Fibroblast of skin of scalp (primary cell): ENCODE measurements around the gene USP25. TPM values are rescaled to one million over a fixed set of nuclear protein-coding genes. Genes with fewer than 3 reads are reported as not detected.
A peak's percentile ranks its signal among the peaks of the same experiment; 100 is the strongest.

Experiments used
- DNase-seq: peaks from one replicate; pipeline ENCODE4 v3.0.0-alpha.2; 2013
- polyA plus RNA-seq, 2 experiments: library from polyadenylated mRNA; unstranded; fragments of 120-200 nt; gene quantifications; one replicate each; pipeline ENCODE4 v1.2.1, GENCODE V29; 2013; ENCODE audit not compliant: insufficient read length in 2 of 2

Gene USP25, protein sequence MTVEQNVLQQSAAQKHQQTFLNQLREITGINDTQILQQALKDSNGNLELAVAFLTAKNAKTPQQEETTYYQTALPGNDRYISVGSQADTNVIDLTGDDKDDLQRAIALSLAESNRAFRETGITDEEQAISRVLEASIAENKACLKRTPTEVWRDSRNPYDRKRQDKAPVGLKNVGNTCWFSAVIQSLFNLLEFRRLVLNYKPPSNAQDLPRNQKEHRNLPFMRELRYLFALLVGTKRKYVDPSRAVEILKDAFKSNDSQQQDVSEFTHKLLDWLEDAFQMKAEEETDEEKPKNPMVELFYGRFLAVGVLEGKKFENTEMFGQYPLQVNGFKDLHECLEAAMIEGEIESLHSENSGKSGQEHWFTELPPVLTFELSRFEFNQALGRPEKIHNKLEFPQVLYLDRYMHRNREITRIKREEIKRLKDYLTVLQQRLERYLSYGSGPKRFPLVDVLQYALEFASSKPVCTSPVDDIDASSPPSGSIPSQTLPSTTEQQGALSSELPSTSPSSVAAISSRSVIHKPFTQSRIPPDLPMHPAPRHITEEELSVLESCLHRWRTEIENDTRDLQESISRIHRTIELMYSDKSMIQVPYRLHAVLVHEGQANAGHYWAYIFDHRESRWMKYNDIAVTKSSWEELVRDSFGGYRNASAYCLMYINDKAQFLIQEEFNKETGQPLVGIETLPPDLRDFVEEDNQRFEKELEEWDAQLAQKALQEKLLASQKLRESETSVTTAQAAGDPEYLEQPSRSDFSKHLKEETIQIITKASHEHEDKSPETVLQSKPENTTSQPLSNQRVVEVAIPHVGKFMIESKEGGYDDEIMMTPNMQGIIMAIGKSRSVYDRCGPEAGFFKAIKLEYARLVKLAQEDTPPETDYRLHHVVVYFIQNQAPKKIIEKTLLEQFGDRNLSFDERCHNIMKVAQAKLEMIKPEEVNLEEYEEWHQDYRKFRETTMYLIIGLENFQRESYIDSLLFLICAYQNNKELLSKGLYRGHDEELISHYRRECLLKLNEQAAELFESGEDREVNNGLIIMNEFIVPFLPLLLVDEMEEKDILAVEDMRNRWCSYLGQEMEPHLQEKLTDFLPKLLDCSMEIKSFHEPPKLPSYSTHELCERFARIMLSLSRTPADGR
- 32.7 TPM for polyA plus RNA-seq (2013, experiment 1 of 2; ENCODE audit: insufficient read length)
- polyA plus RNA-seq (2013, experiment 2 of 2; ENCODE audit: insufficient read length) = 43.2 TPM

DNA sequence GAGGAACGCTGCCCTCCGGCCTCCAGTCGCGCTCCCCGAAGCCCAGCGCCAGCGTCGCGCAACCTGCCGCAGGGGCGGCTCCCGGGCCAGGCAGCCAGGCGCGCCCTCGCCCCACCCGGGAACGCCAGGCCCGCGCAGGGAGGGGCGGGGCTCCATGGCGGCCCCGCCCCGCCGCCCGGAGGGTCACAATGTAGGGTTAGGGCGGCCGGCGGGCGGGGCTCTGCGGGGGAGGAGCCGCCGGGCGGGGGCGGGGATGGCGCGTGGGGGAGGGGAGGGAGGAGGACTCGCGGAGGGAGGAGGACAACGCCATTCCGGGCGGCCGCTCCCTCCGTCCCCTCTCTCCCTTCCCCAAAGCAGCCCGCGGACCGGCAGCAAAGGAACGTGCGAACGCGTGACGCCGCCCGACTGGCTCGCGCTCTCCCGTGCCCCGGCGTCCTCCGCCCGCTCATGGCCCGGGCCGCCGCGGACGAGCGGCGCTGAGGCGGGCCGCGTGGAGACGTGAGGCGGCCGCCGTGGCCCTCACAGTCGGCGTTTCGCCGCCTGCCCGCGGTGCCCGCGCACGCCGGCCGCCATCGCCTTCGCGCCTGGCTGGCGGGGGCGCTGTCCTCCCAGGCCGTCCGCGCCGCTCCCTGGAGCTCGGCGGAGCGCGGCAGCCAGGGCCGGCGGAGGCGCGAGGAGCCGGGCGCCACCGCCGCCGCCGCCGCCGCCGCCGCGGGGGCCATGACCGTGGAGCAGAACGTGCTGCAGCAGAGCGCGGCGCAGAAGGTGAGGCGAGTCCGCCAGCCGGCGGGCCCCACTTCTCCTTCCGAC, at the start of gene USP25:
Gene USP25, plus strand, starts transcription at position 309 of the 810 bp plus-strand sequence. Its CDS starts 412 bp downstream, at position 721.
- peak; percentile 85 for DNase-seq

GRCh38 chr21:15682186-15682895, 47.4 kb upstream of the USP25 start:
- DNase-seq = peak; percentile 61

GRCh38 chr21:15682977-15683376, 46.8 kb upstream of the USP25 start:
- peak; percentile 42 for DNase-seq

- no peak for DNase-seq
These were observed 43.3 kb upstream of the USP25 start for GRCh38 chr21:15686506-15686905.

GRCh38 chr21:15687208-15687607, 42.6 kb upstream of the USP25 start:
- DNase-seq = peak; percentile 64

DNA sequence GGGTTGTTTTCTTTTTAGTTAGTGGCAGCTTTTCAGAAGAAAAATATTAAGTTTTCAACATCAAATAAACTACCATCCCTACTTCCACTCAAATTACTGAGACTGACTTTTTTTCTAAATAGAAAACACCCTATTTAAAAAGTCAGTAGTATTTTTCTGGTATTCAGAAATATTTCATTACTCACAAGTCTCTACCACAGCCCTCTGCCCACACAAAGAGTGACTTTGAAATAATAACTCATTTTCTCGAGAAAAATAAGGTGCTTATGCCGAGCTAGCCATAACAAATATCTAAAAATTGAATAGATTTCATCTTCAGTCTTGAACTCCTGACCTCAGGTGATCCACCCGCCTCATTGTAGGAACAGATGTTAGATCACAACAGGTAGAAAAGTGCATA, 41.8 kb upstream of the USP25 start:
- DNase-seq = peak; percentile 33

DNA sequence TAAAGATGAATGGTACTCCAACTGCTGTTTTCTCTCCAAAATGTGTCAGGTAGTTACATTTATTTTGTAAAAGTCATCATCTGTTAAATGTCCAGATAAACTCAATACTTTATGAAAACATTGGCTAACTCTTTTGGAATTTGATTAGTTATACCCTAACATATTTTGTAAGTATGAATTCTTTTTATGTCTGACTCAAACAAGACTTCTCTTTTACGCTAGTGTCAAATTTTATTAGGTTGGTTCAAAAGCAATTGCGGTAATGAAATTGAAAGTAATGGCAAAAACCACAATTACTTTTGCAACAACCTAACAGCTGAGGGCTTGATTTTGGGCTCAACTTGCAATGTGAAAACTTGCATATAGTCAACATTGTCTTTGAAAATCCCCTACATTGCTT, 41.0 kb upstream of the USP25 start:
- peak; percentile 52 for DNase-seq

DNA sequence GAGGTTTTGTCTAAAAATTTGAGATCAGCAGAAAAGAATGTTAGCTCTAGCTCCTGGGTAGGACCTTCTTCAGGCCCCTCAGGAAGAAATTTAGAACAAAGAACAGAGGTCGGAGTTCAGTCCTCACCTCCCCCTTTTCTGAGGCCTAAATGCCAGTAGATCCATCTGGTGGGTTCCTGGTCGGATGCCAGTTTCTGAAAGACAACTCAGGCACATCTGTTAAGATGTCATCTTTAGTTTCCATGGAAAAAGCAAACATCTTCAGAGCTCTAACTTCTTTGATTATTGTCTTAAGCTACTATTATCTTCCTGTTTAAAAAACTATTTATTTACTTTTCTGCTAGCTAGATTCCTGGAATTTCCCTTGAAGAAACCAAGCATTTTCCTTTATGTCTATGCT, 37.1 kb upstream of the USP25 start:
- DNase-seq = peak; percentile 32

DNA sequence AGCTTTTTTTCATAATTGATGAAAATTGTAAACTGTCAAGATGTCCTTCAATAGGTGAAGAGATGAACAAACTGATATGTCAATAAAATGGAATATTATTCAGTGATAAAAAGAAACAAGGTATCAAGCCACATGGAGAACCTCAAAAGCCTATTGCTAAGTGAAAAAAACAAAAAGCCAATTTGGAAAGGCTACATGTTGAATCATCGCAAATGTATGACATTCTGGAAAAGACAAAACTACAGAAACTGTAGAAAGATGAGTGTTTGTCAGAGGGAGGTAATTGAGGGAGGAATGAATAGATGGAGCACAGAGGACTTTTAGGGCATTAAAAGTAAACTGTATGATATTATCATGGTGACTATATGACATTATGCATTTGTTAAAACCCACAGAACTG, 34.5 kb upstream of the USP25 start:
- no peak for DNase-seq

DNA sequence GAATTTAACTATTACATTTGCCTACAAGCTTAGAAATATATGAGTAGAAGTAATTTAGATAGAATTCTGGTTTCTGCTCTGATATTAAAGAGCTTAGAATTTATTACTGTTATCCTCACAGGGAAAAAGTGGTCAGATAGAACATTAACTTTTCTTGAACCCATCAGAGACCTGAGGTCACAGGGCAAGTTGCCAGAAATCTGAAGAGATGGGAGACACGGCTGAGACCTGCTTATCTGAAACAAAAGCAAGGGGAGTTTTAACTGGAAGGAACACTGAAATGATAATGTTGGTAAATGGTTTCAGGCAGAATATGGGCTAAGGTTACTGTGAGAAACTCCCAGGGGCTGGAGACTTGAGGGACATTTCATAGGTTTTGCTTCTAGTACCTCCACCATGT, 28.0 kb upstream of the USP25 start:
- no peak for DNase-seq

DNA sequence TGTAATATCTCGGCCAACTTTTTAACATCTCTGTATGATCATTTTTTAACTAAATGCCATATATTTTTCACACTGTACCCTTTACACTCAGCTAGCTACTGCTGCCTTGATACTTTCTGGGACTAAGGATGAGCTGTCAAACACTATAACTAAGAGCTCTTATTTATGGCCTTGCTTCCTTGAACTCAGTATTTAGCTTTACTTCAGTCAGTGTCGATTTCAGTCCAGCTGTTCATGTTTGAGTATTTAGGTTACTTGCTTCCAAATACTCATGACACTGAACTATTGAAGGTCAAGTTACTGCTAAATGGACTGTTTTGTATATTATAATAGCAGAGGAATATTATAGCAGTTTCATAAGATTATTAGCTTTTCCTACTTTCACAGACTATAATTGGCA, 25.9 kb upstream of the USP25 start:
- DNase-seq = no peak

DNA sequence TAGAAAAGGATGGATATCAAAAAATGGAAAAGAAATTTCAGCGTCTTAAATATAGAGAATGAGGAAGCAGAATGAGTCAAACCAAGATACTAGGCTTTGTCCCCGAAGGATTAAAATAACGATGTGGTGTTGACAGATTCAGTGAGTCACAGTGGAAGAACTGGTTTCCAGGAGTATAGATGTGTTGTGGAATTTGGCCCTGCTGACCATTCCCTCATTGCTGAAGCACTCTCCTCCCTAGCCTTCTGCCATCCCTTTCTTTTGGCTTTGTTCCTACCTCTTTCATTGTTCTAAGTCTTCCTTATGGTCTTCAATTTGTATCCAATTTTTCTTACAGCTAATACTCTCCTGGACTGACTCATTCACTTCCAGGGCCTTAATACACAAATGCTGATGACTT, 23.1 kb upstream of the USP25 start:
- DNase-seq = peak; percentile 97

DNA sequence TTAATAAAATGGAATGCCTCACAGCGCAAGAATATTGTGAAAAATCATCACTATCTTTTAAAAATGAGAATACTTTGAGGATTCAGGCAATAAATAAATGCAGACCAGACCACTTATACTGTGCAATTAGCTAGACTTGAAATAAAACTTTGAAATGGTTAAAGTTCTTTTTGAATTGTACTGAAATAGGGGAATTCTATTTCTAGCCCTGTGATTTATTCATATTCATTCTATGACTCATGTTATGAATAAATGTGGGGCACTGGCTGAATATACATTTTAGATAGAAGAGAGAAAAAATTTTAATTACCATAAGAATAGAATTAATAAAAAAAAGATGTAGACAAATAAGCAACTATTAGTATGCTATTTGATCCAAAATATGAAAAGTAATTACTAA, 16.4 kb upstream of the USP25 start:
- peak; percentile 43 for DNase-seq

GRCh38 chr21:15718711-15719110, 11.1 kb upstream of the USP25 start:
- no peak for DNase-seq

GRCh38 chr21:15719976-15720375, 9.8 kb upstream of the USP25 start:
- no peak for DNase-seq

GRCh38 chr21:15722591-15723324, 7.0 kb upstream of the USP25 start:
- no peak for DNase-seq

DNA sequence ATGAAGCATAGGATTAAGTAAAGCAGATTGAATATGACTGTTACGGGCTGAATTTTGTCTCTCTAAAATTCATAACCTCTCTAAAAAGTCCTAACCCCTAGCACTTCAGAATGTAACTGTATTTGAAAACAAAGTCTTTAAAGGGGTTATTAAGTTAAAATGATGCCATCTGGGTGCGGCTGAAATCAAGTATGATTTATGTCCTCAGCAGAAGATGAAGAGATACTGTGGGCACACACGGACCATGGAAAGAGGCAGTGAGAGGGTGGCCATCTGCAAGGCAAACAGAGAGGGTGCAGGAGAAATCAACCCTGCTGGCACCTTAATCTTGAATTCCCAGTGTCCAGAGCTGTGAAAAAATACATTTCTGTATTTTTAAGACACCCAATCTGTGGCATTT, 3.8 kb upstream of the USP25 start:
- no peak for DNase-seq

DNA sequence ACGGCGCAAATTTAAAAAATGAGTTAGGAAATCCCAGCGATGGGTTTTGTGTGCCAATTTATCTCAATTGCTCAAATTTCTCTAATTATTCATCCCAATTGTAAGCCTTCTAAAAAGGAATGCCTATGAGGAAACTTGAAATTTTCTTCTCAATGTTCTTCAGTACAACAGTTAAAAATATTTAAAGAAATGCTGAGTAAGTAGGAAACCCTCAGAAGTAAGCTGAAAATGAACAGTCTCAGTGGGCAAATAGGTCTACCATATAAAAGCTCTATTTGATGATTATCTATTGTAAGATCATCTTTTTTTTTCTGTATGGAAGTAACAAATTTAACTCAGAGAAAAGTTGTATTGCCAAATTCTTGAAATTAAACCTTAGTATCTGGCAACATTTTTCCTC, 1.7 kb upstream of the USP25 start:
- no peak for DNase-seq

DNA sequence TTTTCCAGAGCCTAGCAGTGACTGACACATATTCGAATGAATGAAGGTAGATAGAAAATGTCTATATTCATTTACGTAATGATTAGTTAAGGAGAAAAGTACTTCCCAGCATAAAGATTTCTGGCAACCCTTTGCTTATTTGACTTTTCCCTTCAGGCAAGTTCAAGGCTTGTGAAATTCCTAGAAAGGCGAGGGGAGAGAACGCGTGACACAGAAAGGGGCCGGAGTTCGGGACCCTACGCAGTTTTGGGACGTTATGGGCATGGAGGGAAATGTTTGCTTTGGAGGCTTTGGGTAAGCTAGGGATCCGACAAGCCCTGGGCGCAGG, 472 bp upstream of the USP25 start:
- no peak for DNase-seq

DNA sequence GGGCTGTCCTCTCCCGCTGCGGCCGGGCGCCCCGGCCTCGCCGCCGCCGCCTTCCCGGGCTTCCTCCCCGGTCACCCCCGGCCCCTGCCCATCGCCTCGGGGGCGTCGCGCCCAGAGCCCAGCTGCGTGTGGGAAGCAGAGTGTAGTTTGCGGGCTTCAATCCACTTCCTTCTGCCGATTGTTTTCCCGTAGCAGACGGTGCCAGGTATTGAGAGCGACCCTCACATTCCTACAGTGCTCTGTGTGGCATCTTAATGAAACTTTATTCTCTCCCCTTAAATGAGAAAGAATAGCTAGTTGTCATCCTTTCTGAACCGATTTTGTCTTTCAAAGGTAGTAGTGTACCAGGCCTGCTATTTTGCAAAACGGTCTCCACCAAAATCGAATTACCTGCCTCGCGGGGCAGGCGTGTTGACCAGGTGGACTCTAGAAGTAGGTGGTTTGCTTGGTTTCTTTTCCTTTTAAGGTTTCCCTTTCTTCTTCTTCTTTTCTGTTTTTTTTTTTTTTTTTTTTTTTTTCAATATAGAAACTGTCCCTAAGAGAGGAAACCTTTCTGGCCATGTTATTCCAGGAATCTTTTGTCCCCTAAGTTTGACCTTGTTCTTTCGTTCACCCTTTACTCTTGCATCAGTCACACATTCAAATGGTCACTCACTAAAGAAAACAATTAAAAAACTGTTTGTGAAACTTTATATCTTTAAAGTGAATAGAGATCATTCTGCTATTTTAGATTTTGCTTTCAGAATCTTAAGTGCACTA, 881 bp downstream of the USP25 start:
- no peak for DNase-seq
